Anterior cingulate cortex (tissue), 58 donors: ENCODE results near the gene CTDSPL.
A peak's percentile ranks its signal among the peaks of the same experiment; 100 is the strongest.
"Not testable (repeated sequence)": the region's sequence is repeated elsewhere in the genome, so short reads cannot be mapped to it uniquely, and the experiment has no call there.

Experiments used
- DNase-seq, 58 donors: peaks; one replicate each; lab custom pipeline; 2025; lab: John Stamatoyannopoulos, UW

The CTDSPL gene

DNA sequence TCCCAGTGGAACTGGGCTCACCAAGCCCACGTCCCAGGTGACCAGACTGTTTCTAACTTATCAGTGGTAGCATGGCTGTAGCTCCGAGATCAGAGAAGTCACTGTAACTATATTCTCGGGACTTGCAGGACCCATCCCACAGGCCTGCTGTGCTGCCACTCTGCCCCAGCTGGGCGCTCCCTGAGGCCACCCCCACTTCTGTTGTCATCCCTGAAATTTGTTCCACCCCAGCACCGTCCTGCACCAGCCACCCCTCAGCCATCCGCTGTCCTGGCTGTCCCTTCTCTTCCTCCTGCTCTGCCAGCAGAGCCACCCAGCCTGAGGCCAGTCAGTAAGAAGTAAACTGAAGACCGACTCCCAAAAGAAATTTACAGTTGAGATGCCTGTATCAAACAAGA, 95.9 kb downstream of the CTDSPL start:
- DNase-seq, result no peak

- no peak for DNase-seq
These were observed 100.1 kb downstream of the CTDSPL start for GRCh38 chr3:37961622-37962431.

GRCh38 chr3:37963016-37963415, 101.3 kb downstream of the CTDSPL start:
- DNase-seq, result no peak

GRCh38 chr3:37963635-37964034, 102.0 kb downstream of the CTDSPL start:
- DNase-seq, result no peak

DNA sequence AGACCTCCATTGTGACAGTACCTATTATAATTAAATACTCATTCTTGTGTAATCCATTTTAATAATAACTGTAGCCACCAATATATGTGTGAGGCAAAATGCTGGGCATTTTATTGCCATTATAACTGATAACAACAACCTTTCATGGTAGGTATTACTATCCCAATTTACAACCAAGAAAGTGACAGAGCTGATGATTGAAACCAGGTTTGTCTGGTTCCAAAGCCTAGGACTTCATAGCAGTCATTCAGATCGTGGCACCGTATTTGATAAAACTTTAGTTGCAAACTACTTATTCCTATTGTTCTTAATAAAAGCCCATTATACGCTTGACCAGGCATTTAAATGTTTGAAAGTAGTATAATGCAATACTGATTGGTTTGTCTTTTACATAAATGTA, 102.5 kb downstream of the CTDSPL start:
- no peak for DNase-seq

DNA sequence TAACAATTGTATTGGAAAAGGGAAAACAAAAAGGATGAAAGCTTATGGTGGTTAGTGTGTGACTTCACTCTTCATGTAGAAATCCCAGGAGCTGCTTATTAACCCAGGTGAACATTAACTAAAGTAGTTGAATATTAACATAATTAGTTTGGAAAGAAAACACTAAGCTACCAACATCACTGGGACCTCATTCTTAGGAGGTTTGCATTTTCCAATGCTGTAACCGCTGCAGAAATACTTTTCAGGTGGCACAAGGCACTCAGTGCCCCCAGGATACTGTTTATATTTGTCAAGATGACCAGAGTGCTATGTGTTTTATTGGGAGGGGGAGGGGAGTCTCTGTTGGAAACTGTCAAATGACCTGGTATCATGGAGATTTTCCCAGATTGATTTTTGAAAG, 103.0 kb downstream of the CTDSPL start:
- no peak for DNase-seq

DNA sequence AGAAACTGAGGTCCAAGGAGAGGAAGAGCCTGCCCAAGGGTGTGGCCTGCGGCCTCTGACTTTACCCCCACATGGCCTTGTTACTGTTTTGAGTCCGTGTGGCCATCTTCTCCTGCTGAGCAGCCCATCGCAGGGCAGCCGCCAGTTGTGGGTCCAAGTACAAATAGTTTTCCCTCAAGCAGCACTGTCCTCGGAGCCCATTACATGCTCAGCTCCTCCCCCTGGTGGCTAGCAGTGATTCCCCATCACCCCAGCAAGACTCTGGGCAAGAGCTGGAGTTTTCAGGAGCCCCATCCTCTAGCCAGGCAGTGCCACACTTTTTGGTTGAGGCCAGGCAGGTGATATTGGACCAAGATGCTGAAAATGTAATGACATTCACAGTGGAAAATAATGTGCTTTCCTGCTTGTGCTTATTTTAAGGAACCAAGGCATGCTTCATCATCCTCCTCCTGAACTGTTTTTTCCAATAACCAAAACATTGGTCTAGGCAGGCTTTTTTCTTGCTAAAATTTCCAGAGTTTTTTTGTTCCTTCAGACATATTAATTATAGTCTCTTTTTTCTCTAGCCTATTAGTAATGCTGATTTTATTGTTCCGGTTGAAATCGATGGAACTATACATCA, 105.7 kb downstream of the CTDSPL start:
- DNase-seq, result peak in 37 of 58 donors; percentile 15 to 67 (median 34)

GRCh38 chr3:37968199-37968598, 106.5 kb downstream of the CTDSPL start:
- peak in 2 of 58 donors; percentile 20 to 21 for DNase-seq

- DNase-seq, result peak in 12 of 58 donors; percentile 18 to 64 (median 30)
These were observed 107.3 kb downstream of the CTDSPL start for GRCh38 chr3:37968813-37969595.

DNA sequence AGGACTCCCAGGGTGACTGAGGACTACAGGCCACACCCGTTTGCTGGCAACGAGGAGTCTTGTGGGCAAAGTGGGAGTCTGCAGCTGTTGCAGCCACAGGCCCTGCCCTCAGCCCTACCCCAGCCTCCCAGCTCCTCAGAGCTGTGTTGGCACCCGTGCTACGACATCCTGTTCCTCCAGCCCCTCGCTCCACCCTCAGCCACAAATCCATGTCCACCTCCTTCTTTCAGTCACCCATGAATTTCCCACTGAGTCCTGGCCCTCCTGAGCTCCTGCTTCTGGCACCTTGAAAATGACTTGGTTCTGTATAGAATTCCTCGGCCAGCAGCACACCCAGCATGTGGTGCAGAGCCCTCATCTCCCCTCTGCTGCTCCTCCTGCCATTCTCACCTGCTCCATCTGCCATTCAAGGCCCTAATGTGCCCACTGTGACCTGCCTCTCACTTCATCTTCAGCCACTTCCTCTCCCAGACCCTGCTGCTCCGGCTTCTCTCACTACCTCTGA, 108.0 kb downstream of the CTDSPL start:
- no peak for DNase-seq

DNA sequence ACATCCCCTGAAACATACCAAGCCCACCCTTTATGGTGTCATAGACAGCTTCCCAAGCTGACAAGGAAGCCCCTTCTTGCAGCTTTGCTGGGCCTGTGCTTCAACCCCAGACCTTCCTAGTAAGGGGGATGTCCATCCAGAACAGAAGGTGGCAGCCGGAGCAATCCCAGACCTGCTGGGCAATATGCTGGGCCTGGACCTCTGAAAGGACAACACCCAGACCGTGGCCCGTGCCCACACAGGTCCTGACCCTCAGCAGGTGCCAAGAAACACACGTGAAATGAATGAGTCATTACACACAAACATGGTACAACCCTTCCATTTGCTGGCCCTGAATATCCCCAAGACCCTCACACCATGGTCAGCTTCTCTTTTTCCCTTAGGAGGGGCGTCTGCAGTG, 109.1 kb downstream of the CTDSPL start:
- DNase-seq, result no peak

GRCh38 chr3:37971467-37971866, 109.8 kb downstream of the CTDSPL start:
- peak in 16 of 58 donors; percentile 15 to 65 (median 35) for DNase-seq

DNA sequence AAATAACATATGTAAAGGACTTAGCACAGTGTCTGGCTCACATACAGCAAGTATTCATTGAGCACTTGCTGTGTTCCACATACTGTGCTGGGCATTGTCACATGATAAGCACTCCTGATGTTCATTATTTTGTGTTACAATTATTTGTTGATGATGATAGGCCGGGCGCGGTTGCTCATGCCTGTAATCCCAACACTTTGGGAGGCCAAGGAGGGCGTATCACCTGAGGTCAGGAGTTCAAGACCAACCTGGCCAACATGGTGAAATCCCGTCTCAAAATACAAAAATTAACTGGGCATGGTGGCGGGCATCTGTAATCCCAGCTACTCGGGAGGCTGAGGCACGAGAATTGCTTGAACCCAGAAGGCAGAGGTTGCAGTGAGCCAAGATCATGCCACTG, 110.4 kb downstream of the CTDSPL start:
- DNase-seq, result not testable (repeated sequence)

- peak in 8 of 58 donors; percentile 24 to 46 (median 27) for DNase-seq
These were observed 111.8 kb downstream of the CTDSPL start for GRCh38 chr3:37973246-37974054.

GRCh38 chr3:37974121-37975083, 112.7 kb downstream of the CTDSPL start:
- peak in 37 of 58 donors; percentile 22 to 71 (median 47) for DNase-seq

DNA sequence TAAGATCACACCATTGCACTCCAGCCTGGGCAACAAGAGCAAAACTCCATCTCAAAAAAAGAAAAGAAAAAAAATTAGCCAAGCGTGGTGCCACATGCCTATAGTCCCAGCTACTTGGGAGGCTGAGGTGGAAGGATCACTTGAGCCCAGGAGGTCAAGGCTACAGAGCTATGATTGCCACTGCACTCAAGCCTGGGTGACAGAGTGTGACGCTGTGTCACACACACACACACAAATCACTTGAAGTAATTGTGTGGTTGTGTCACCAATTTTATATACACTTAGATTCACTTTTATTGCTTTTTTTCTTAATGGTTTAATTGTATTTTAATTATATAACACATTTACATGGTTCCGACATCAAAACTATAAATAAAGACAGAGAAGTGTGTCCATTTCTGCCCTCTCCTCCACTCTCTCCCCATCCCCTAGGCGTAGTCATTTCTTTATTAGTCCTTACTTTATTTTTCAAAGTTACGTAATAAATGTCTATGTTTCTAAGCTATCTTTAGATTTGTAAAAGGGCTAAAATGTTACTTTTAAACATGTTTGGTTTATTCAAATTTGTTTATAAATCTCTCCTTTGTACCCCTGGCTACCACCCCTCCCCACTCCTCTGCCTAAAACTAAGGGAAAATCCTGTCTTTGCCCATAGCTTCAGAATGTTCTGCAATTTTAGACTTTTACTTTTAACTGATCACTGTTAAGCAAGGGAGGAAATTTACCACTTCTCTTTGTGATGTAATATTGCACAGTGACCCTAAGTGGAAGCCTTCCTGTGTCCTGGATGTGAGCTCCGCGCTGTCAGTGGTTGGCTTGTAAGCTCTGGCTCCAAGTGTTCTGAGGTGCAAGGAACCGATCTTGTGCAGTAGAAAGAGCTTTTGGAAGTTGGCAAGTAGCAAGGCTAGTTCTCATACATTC, 118.1 kb downstream of the CTDSPL start:
- no peak for DNase-seq

- DNase-seq, result no peak
These were observed 119.0 kb downstream of the CTDSPL start for GRCh38 chr3:37980462-37981347.
